SK-N-SH (cell line): ENCODE measurements around the gene ADGRB2. TPM values are rescaled to one million over a fixed set of nuclear protein-coding genes. Genes with fewer than 3 reads are reported as not detected.

ENCODE experiments used
- CTCF ChIA-PET: fragments of 300-600, 350-600 bp; formaldehyde crosslinking; extraction: SDS; loops from one replicate; lab custom pipeline; 2021; lab: Yijun Ruan, JAX
- POLR2A ChIA-PET: fragments of 350-600 bp; sonication (Branson Sonifier 250); formaldehyde crosslinking; extraction: SDS; loops from one replicate; lab custom pipeline; 2020; ENCODE audit warnings: antibody characterized with exemption, inconsistent platforms; lab: Yijun Ruan, JAX
- DNase-seq: peaks from one replicate; pipeline ENCODE4 v3.0.0; 2012
- H2AFZ ChIP-seq: fragments of 200-600 bp; sonication (generic); 2 replicates; pipeline ENCODE4 v1.8.1; 2016; ENCODE audit warnings: antibody characterized with exemption, mild to moderate bottlenecking, low read depth
- H3F3A ChIP-seq: fragments of 200-600 bp; sonication (generic); replicated peaks from 2 replicates; pipeline ENCODE3; 2016; ENCODE audit warnings: antibody characterized with exemption, mild to moderate bottlenecking; ENCODE audit not compliant: insufficient read depth
- H3K27ac ChIP-seq, 2 experiments: fragments of 200-500 bp in 1 of 2; fragments of 200-600 bp in 1 of 2; sonication (Bioruptor generic) in 1 of 2; sonication (generic), shearing (Covaris generic) in 1 of 2; 2 replicates each; pipeline versions ENCODE4 v1.5.1 to v1.6.1; 2014 to 2016; ENCODE audit warnings: low read depth in 2 of 2, inconsistent platforms in 1 of 2, low read length in 1 of 2, mild to moderate bottlenecking in 1 of 2, mixed read lengths in 1 of 2
- H3K27me3 ChIP-seq: fragments of 200-600 bp; sonication (generic), shearing (Covaris generic); 2 replicates; pipeline ENCODE4 v1.6.1; 2016; ENCODE audit warnings: mixed run types; ENCODE audit not compliant: insufficient read depth
- H3K36me3 ChIP-seq, 2 experiments: fragments of 200-500 bp in 1 of 2; fragments of 200-600 bp in 1 of 2; sonication (Bioruptor generic) in 1 of 2; sonication (generic) in 1 of 2; replicated peaks in 1 of 2; 2 replicates each; pipeline versions ENCODE3 to v1.5.1; 2014 to 2016; ENCODE audit warnings: low read length in 1 of 2, mild to moderate bottlenecking in 1 of 2; ENCODE audit not compliant: insufficient read depth in 2 of 2, control insufficient read depth in 1 of 2
- H3K4me1 ChIP-seq, 2 experiments: fragments of 200-500 bp in 1 of 2; fragments of 200-600 bp in 1 of 2; sonication (Bioruptor generic) in 1 of 2; sonication (generic), shearing (Covaris generic) in 1 of 2; 2 replicates each; pipeline versions ENCODE4 v1.5.1 to v1.6.1; 2014 to 2016; ENCODE audit warnings: low read depth in 1 of 2, low read length in 1 of 2, mixed run types in 1 of 2; ENCODE audit not compliant: insufficient read depth in 2 of 2, control insufficient read depth in 1 of 2
- H3K4me2 ChIP-seq: fragments of 200-600 bp; sonication (generic), shearing (Covaris generic); 2 replicates; pipeline ENCODE4 v1.6.1; 2017; ENCODE audit warnings: mixed run types
- H3K4me3 ChIP-seq, 2 experiments: fragments of 200-500 bp in 1 of 2; fragments of 200-600 bp in 1 of 2; sonication (Bioruptor generic) in 1 of 2; sonication (generic), shearing (Covaris generic) in 1 of 2; 2 replicates each; pipeline versions ENCODE4 v1.5.1 to v1.8.1; 2014 to 2016; ENCODE audit warnings: low read depth in 2 of 2, inconsistent platforms in 1 of 2, low read length in 1 of 2, mild to moderate bottlenecking in 1 of 2, mixed read lengths in 1 of 2, moderate library complexity in 1 of 2
- H3K79me2 ChIP-seq: fragments of 200-600 bp; sonication (generic); 2 replicates; pipeline ENCODE4 v1.8.1; 2017; ENCODE audit warnings: mild to moderate bottlenecking; ENCODE audit not compliant: insufficient read depth
- H3K9ac ChIP-seq: fragments of 200-600 bp; sonication (generic); 2 replicates; pipeline ENCODE4 v1.6.1; 2017; ENCODE audit warnings: mixed run types
- H3K9me2 ChIP-seq: fragments of 200-600 bp; sonication (generic); 2 replicates; pipeline ENCODE4 v1.6.1; 2017; ENCODE audit warnings: mixed run types
- H3K9me3 ChIP-seq: fragments of 200-600 bp; sonication (generic); 2 replicates; pipeline ENCODE4 v1.6.1; 2017; ENCODE audit warnings: mixed run types, mild to moderate bottlenecking, moderate library complexity
- H4K20me1 ChIP-seq: fragments of 200-600 bp; sonication (generic); 2 replicates; pipeline ENCODE4 v1.6.1; 2017; ENCODE audit warnings: mild to moderate bottlenecking, mixed run types; ENCODE audit not compliant: insufficient read depth
- EP300 ChIP-seq, 2 experiments: IDR thresholded peaks; 2 replicates each; pipeline versions ENCODE4 v1.4.0 to v1.6.1; 2012; ENCODE audit warnings: borderline replicate concordance in 1 of 2, low read depth in 1 of 2, low read length in 1 of 2
- MEF2A ChIP-seq: IDR thresholded peaks from 2 replicates; pipeline ENCODE4 v1.4.0; 2012; ENCODE audit warnings: low read depth, borderline replicate concordance
- NFIC ChIP-seq: IDR thresholded peaks from 2 replicates; pipeline ENCODE4 v1.4.0; 2012; ENCODE audit warnings: borderline replicate concordance
- POLR2AphosphoS5 ChIP-seq: IDR thresholded peaks from 2 replicates; pipeline ENCODE4 v1.6.1; 2012; ENCODE audit warnings: low read depth, low read length
- RAD21 ChIP-seq: IDR thresholded peaks from 2 replicates; pipeline ENCODE4 v1.6.1; 2012; ENCODE audit warnings: mild to moderate bottlenecking, low read length
- RFX5 ChIP-seq: IDR thresholded peaks from 2 replicates; pipeline ENCODE4 v1.6.1; 2012; ENCODE audit warnings: mild to moderate bottlenecking, improper control_type of control experiment, low read length
- SIN3A ChIP-seq: IDR thresholded peaks from 2 replicates; pipeline ENCODE4 v1.6.1; 2012; ENCODE audit warnings: low read depth, mild to moderate bottlenecking, low read length, moderate library complexity, borderline replicate concordance
- TAF1 ChIP-seq: IDR thresholded peaks from 2 replicates; pipeline ENCODE4 v1.6.1; 2012; ENCODE audit warnings: low read depth, mild to moderate bottlenecking, low read length, moderate library complexity, borderline replicate concordance
- TCF12 ChIP-seq: IDR thresholded peaks from 2 replicates; pipeline ENCODE4 v1.4.0; 2012
- TEAD4 ChIP-seq: IDR thresholded peaks from 2 replicates; pipeline ENCODE4 v1.4.0; 2012; ENCODE audit warnings: mild to moderate bottlenecking, borderline replicate concordance; ENCODE audit not compliant: insufficient read depth
- YY1 ChIP-seq: IDR thresholded peaks from 2 replicates; pipeline ENCODE4 v1.4.0; 2012; ENCODE audit warnings: low read depth, mild to moderate bottlenecking
- WGBS: methylation state at CpG from one replicate; pipeline ENCODE4 v1.1.6; 2017; ENCODE audit warnings: low lambda C conversion rate; 5-methylcytosine and 5-hydroxymethylcytosine counted together
- polyA plus RNA-seq, 3 experiments: library from polyadenylated mRNA; depleted of rRNA; stranded (reverse); fragments of >200 nt; gene quantifications; 2 replicates each; pipeline ENCODE4 v1.2.3, GENCODE V29; 2012
- TF ChIP-seq, protein P1 (sequence below): IDR thresholded peaks from 2 replicates; pipeline ENCODE4; 2012
- TF ChIP-seq, protein P2 (sequence below): IDR thresholded peaks from 2 replicates; pipeline ENCODE4 v1.4.0; 2012; ENCODE audit warnings: low read depth, borderline replicate concordance

ADGRB2 gene
- polyA plus RNA-seq, 1 of the 3 experiments (the other 2 are of a cell fraction): 13.0 TPM

DNA sequence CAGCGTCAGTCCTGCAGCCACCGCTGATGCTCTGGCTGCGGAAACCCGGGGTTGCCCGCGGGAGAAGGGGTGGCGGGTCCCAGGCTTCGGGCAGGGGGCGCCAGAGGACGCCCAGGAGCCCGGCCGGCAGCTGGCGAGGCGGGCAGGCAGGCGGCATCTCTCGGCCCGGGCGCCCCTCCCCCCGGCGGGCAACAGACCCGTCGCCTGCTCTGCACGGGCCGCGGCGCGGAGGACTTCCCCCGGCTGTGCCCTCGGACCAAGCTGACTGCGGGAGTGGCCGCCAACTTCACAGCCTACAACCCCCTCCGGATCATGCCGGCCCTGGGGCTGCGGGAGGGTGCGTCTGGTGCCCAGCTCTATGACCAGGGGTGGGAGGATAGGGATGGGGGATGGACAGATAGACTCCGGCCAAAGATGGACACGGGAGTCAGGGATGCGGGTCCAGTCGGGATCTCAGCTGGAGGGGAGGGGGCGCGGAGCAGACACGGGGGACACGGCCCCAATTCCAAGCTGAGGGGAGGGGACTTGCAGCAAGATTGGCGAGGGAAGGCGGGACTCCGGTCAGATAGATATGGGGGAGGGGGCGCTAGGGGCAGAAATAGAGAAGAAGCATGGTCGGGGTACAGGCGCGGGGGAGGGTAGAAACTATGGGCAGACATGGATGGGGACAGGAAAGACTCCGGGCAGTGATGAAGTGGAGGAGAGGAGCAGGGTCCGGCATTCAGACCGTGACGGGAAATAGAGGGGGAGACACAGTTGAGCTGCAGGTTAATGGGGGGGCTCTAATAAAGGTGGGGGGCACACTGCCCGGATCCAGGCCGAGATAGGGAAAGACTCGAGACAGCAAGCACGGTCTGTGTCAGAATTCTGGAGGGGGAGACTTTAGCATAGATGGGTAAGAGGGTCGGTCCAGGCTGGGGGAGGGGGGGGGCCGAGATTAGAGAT, 1.1 kb downstream of the ADGRB2 start (continued):
- TF ChIP-seq, protein P1, sequence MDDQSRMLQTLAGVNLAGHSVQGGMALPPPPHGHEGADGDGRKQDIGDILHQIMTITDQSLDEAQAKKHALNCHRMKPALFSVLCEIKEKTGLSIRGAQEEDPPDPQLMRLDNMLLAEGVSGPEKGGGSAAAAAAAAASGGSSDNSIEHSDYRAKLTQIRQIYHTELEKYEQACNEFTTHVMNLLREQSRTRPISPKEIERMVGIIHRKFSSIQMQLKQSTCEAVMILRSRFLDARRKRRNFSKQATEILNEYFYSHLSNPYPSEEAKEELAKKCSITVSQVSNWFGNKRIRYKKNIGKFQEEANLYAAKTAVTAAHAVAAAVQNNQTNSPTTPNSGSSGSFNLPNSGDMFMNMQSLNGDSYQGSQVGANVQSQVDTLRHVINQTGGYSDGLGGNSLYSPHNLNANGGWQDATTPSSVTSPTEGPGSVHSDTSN: no peak
- TF ChIP-seq RFX5 (0 out of 2 replicates have a peak, but pooled peaks have one; percentile 39), SIN3A (no peak), RAD21 (peak; percentile 75), YY1 (no peak), MEF2A (no peak), TAF1 (no peak), TCF12 (no peak), NFIC (no peak), POLR2AphosphoS5 (no peak), EP300 (IDR thresholded peaks at IDR 0.05; ENCODE audit: borderline replicate concordance in 1 of 2, low read depth in 1 of 2, low read length in 1 of 2) (peak in 1 of 2 experiments; percentile 34; a peak in 1 of 4 replicates)
- TF ChIP-seq, protein P2, sequence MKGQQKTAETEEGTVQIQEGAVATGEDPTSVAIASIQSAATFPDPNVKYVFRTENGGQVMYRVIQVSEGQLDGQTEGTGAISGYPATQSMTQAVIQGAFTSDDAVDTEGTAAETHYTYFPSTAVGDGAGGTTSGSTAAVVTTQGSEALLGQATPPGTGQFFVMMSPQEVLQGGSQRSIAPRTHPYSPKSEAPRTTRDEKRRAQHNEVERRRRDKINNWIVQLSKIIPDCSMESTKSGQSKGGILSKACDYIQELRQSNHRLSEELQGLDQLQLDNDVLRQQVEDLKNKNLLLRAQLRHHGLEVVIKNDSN: no peak
- TF ChIP-seq, all 33 proteins: peak for 7

DNA sequence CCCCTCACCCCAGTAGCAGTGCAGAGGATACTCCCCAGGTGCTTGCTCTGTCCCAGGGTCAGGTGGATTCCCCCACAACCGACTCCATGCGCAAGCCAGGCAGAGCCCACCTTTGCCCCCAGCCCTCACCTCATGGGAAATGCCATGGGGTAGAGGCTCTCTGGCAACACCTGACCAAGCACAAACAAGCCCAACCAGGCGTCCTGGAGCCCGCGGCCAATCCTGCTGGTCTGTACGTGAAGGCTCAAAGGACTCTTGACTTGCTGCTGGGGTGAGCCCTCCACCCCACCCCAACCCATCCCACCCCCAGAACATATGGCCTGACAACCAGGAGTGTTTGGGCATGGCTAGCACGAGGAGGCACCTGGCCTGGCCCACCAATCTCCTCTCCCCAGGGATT, 1.8 kb downstream of the ADGRB2 start:
- Histone ChIP-seq H3K27me3 (no peaks in the 10 kb centered on the region), H3K27ac (no peak overlapping the region), H3K79me2 (peaks cover 18% of the 10 kb centered on the region; the same call in 1 of the 2 replicates), H3K9me2 (no peaks in the 10 kb centered on the region), H3F3A (peaks cover 5% of the 10 kb centered on the region), H3K9ac (no peak overlapping the region), H4K20me1 (peaks cover 8% of the 10 kb centered on the region; the same call in 1 of the 2 replicates), H3K4me2 (peak overlapping the region; percentile 99), H3K9me3 (no peaks in the 10 kb centered on the region), H3K4me1 (peaks cover 27 to 60% of the 10 kb centered on the region in 2 experiments), H3K36me3 (no peaks in the 10 kb centered on the region), H2AFZ (no peak overlapping the region), H3K4me3 (peak overlapping the region; percentile 74 to 75)
- no peak for DNase-seq
- POLR2A ChIA-PET: interaction anchor here (1.1 to 6.5 kb wide), 5 partner anchors 8 to 117 kb away, joined by 3 to 58 read pairs (median 4); partner anchors contain the start of gene PEF1
- no peak for TF ChIP-seq TEAD4
- no peak for TF ChIP-seq RAD21
- no CpG with 5 or more reads among the region's 7 CpGs for WGBS
- CTCF ChIA-PET: interaction anchor here (0.7 to 25.0 kb wide), 26 partner anchors 9 to 310 kb away, joined by 3 to 707 read pairs (median 6); partner anchors contain the start of genes COL16A1, PTP4A2 and TMEM39B
